Smooth muscle cell (in vitro differentiated cells): ENCODE data around the gene AK8. TPM values are rescaled to one million over a fixed set of nuclear protein-coding genes. Genes with fewer than 3 reads are reported as not detected.

ENCODE experiments used
- DNase-seq: peaks from one replicate; lab custom pipeline; 2025; ENCODE audit not compliant: unreplicated experiment; lab: John Stamatoyannopoulos, UW
- H2AFZ ChIP-seq: fragments of 200-600 bp; sonication (generic); 2 replicates; pipeline ENCODE4 v1.6.0; 2016; ENCODE audit warnings: antibody characterized with exemption, low read depth, mild to moderate bottlenecking
- H3F3A ChIP-seq: fragments of 200-600 bp; sonication (generic); 2 replicates; pipeline ENCODE4 v1.6.0; 2017; ENCODE audit warnings: antibody characterized with exemption, low read depth
- H3K27ac ChIP-seq: fragments of 200-600 bp; sonication (generic); 2 replicates; pipeline ENCODE4 v1.5.1; 2016; ENCODE audit warnings: low read depth, mild to moderate bottlenecking
- H3K27me3 ChIP-seq: fragments of 200-600 bp; sonication (generic); 2 replicates; pipeline ENCODE4 v1.6.1; 2016; ENCODE audit warnings: low read depth, mild to moderate bottlenecking
- H3K36me3 ChIP-seq: fragments of 200-600 bp; sonication (generic); 2 replicates; pipeline ENCODE4 v1.5.1; 2016; ENCODE audit warnings: low read depth
- H3K4me1 ChIP-seq: fragments of 200-600 bp; sonication (generic); 2 replicates; pipeline ENCODE4 v1.5.1; 2016; ENCODE audit warnings: low read depth
- H3K4me2 ChIP-seq: fragments of 200-600 bp; sonication (generic); 2 replicates; pipeline ENCODE4 v1.6.0; 2016; ENCODE audit warnings: mild to moderate bottlenecking
- H3K4me3 ChIP-seq: fragments of 200-600 bp; sonication (generic); 2 replicates; pipeline ENCODE4 v1.5.1; 2016; ENCODE audit warnings: mild to moderate bottlenecking
- H3K79me2 ChIP-seq: fragments of 200-600 bp; sonication (generic); 2 replicates; pipeline ENCODE4 v1.6.0; 2016; ENCODE audit warnings: low read depth, mild to moderate bottlenecking
- H3K9ac ChIP-seq: fragments of 200-600 bp; sonication (generic); 2 replicates; pipeline ENCODE4 v1.6.0; 2016; ENCODE audit warnings: low read depth
- H3K9me3 ChIP-seq: fragments of 200-600 bp; sonication (generic); replicated peaks from 2 replicates; pipeline ENCODE4 v1.5.1; 2016; ENCODE audit warnings: low read depth
- H4K20me1 ChIP-seq: fragments of 200-600 bp; sonication (generic); 2 replicates; pipeline ENCODE4 v1.6.0; 2016; ENCODE audit warnings: low read depth
- WGBS: methylation state at CpG from one replicate; pipeline ENCODE4 v1.1.7; 2016; ENCODE audit warnings: low lambda C conversion rate; 5-methylcytosine and 5-hydroxymethylcytosine counted together
- polyA plus RNA-seq: library from polyadenylated mRNA; unstranded; fragments of >200 nt; fragmentation: Nextera tagmentation; extraction: Ambion mirVana; gene quantifications from 2 replicates; pipeline ENCODE4 v1.2.1, GENCODE V29; 2016
- total RNA-seq: library from RNA; depleted of rRNA; stranded (reverse); fragments of >200 nt; gene quantifications from 2 replicates; pipeline ENCODE4 v1.2.3, GENCODE V29; 2014
- TF ChIP-seq, protein P1 (sequence below): fragments of 200-600 bp; sonication (generic); IDR thresholded peaks from 2 replicates; pipeline ENCODE4 v1.5.1; 2017; ENCODE audit warnings: borderline replicate concordance, mild to moderate bottlenecking, antibody characterized with exemption; ENCODE audit not compliant: insufficient read depth, poor library complexity, severe bottlenecking

Gene AK8
- total and polyA plus RNA-seq, 2 experiments from 2014 or later: 0.67 to 1.4 TPM

DNA sequence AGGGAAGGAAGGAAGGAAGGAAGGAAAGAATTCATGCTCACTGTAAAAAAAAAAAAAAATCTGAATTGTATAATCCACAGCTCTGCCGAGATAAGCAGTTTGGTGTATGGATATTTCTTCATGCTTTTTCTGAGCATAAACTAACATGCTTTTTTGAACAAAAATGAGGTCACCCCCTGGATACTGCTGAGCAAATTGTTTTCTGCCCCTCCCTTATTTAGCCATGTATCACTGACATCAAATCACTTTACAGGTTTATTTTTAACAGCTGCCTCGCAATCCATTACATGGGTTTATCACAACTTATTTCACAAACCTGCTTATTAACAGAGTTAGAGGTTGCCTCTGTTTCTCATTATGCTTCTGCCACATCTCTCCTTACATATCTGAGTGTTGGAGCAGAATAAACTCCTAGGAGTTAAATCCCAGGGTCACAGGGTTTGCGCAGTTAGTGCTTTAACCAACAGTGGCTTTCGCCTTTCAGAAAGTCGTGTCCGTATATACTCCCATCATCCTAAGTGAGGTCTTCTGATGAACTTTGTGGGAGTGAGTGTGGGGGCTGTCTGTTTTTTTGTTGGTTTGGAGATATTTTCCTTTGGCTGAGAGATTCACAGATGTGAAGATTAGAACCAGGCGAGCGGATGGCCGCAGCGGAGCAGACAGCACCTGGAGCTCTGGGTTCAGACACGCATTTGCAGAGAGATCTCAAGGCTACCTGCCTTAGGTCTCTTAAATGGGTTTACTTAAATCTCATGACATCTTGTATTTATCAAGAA is 57.7 kb downstream of the AK8 start:
- Histone ChIP-seq H3K79me2 (no peaks in the 10 kb centered on the region), H3K4me2 (no peak overlapping the region), H3K27me3 (no peaks in the 10 kb centered on the region), H2AFZ (no peak overlapping the region), H3K4me3 (no peak overlapping the region), H4K20me1 (no peaks in the 10 kb centered on the region), H3K36me3 (no peaks in the 10 kb centered on the region), H3K9me3 (no peaks in the 10 kb centered on the region), H3K4me1 (no peaks in the 10 kb centered on the region), H3K9ac (no peak overlapping the region), H3K27ac (no peak overlapping the region), H3F3A (no peaks in the 10 kb centered on the region)
- DNase-seq: no peak
- 89% methylated on average over 11 of the region's 11 CpGs for WGBS
- TF ChIP-seq, protein P1, sequence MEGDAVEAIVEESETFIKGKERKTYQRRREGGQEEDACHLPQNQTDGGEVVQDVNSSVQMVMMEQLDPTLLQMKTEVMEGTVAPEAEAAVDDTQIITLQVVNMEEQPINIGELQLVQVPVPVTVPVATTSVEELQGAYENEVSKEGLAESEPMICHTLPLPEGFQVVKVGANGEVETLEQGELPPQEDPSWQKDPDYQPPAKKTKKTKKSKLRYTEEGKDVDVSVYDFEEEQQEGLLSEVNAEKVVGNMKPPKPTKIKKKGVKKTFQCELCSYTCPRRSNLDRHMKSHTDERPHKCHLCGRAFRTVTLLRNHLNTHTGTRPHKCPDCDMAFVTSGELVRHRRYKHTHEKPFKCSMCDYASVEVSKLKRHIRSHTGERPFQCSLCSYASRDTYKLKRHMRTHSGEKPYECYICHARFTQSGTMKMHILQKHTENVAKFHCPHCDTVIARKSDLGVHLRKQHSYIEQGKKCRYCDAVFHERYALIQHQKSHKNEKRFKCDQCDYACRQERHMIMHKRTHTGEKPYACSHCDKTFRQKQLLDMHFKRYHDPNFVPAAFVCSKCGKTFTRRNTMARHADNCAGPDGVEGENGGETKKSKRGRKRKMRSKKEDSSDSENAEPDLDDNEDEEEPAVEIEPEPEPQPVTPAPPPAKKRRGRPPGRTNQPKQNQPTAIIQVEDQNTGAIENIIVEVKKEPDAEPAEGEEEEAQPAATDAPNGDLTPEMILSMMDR: no peak

DNA sequence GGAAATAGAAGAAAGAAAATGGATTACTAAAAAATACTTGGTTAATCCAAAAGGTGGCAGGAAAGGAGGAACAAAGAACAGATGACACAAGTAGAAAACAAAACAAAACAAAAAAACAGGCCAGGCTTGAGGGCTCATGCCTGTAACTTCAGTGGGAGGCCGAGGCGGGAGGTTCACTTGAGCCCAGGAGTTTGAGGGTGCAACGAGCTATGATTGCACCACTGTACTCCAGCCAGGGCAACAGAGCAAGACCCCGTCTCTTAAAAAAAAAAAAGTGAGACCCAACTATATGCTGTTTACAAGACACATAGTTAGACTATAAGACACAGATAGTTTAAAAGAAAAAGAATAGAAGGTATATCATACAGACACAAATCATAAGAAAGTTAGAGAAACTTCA is 59.5 kb downstream of the AK8 start:
- Histone ChIP-seq H3K4me1 (no peaks in the 10 kb centered on the region), H4K20me1 (no peaks in the 10 kb centered on the region), H3K9me3 (no peaks in the 10 kb centered on the region), H3K27ac (no peak overlapping the region), H3K9ac (no peak overlapping the region), H3K4me2 (no peak overlapping the region), H3K27me3 (no peaks in the 10 kb centered on the region), H3K79me2 (no peaks in the 10 kb centered on the region), H2AFZ (no peak overlapping the region), H3K36me3 (no peaks in the 10 kb centered on the region), H3F3A (no peaks in the 10 kb centered on the region), H3K4me3 (no peak overlapping the region)
- DNase-seq: no peak
- WGBS: 84% methylated on average over 4 of the region's 4 CpGs
- TF ChIP-seq, protein P1: no peak

DNA sequence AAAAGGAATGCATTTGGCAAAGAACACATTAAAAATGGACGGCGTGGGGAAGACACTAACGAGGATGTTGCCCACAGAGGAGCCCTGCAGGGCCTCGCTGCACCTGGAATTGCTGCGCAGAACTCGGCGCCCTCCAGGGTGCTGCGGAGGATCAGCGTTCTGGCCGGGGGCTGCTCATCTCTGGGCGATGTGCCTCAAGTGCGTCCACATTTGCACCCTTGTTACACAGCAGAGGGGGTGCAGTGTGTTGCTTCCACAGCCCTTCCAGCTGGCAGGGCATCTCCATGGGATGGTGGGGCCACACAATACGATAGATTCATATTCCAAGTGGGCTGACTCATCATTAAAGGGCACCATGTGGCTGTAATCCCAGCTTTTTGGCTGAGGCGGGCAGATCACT is 63.1 kb downstream of the AK8 start:
- DNase-seq: no peak
- no peak overlapping the region for H3K4me2 ChIP-seq
- H3K9me3 ChIP-seq: no peaks in the 10 kb centered on the region
- H3F3A ChIP-seq: no peaks in the 10 kb centered on the region
- no peak overlapping the region for H2AFZ ChIP-seq
- no peak overlapping the region for H3K9ac ChIP-seq
- H4K20me1 ChIP-seq: no peaks in the 10 kb centered on the region
- no peaks in the 10 kb centered on the region for H3K79me2 ChIP-seq
- no peak overlapping the region for H3K27ac ChIP-seq
- TF ChIP-seq, protein P1: no peak
- no peaks in the 10 kb centered on the region for H3K27me3 ChIP-seq
- no peaks in the 10 kb centered on the region for H3K36me3 ChIP-seq
- no peak overlapping the region for H3K4me3 ChIP-seq
- H3K4me1 ChIP-seq: no peaks in the 10 kb centered on the region
- 81% methylated on average over 14 of the region's 14 CpGs for WGBS
